H1 (cell line): ENCODE measurements around the gene NREP. TPM values are rescaled to one million over a fixed set of nuclear protein-coding genes. Genes with fewer than 3 reads are reported as not detected.
A peak's percentile ranks its signal among the peaks of the same experiment; 100 is the strongest.

Source experiments
- ASH2L ChIP-seq: fragments of 200-600, 300-600 bp; sonication (generic); IDR thresholded peaks from one replicate; pipeline ENCODE4 v1.7.1; 2017; ENCODE audit warnings: low read length
- ATF3 ChIP-seq: IDR thresholded peaks from 2 replicates; pipeline ENCODE4 v1.6.1; 2011; ENCODE audit warnings: low read depth, mild to moderate bottlenecking, low read length; ENCODE audit not compliant: insufficient read depth
- BACH1 ChIP-seq: IDR thresholded peaks from 2 replicates; pipeline ENCODE4 v1.6.1; 2012; ENCODE audit warnings: low read length, improper control_type of control experiment
- BCL11A ChIP-seq, 2 experiments: IDR thresholded peaks; one replicate each; pipeline ENCODE4 v1.6.1; 2011; ENCODE audit warnings: low read depth in 2 of 2, low read length in 2 of 2, mild to moderate bottlenecking in 2 of 2
- BRCA1 ChIP-seq: IDR thresholded peaks from 2 replicates; pipeline ENCODE4 v1.6.1; 2012; ENCODE audit warnings: low read depth, low read length, improper control_type of control experiment
- CTBP2 ChIP-seq: IDR thresholded peaks from 2 replicates; pipeline ENCODE4 v1.7.0; 2011; ENCODE audit warnings: borderline replicate concordance, mild to moderate bottlenecking, moderate library complexity, mixed read lengths, low read length; ENCODE audit not compliant: insufficient read depth, insufficient read length
- E2F6 ChIP-seq: IDR thresholded peaks from 2 replicates; pipeline ENCODE4 v1.6.1; 2012; ENCODE audit warnings: inconsistent platforms
- EGR1 ChIP-seq: IDR thresholded peaks from 2 replicates; pipeline ENCODE4 v1.6.1; 2011; ENCODE audit warnings: low read depth, low read length, borderline replicate concordance
- GTF2F1 ChIP-seq: IDR thresholded peaks from 2 replicates; pipeline ENCODE4 v1.6.1; 2012; ENCODE audit warnings: low read depth, low read length, improper control_type of control experiment, borderline replicate concordance
- JUN ChIP-seq: IDR thresholded peaks from 2 replicates; pipeline ENCODE4 v1.6.1; 2011; ENCODE audit warnings: low read depth, mild to moderate bottlenecking, improper control_type of control experiment, low read length
- JUND ChIP-seq: IDR thresholded peaks from 2 replicates; pipeline ENCODE4 v1.6.1; 2011; ENCODE audit warnings: mild to moderate bottlenecking, improper control_type of control experiment, low read length
- KDM5A ChIP-seq: fragments of 200-600 bp; IDR thresholded peaks from 2 replicates; pipeline ENCODE4 v1.7.1; 2012; ENCODE audit warnings: mild to moderate bottlenecking, low read length, inconsistent platforms, mixed read lengths
- MAX ChIP-seq: IDR thresholded peaks from 2 replicates; pipeline ENCODE4 v1.6.1; 2012; ENCODE audit warnings: inconsistent platforms
- NRF1 ChIP-seq: IDR thresholded peaks from 2 replicates; pipeline ENCODE4 v1.6.1; 2011; ENCODE audit warnings: mild to moderate bottlenecking, low read depth, low read length, improper control_type of control experiment
- POLR2AphosphoS5 ChIP-seq: IDR thresholded peaks from 2 replicates; pipeline ENCODE4 v1.6.1; 2011; ENCODE audit warnings: low read depth, low read length
- RBBP5 ChIP-seq: IDR thresholded peaks from 2 replicates; pipeline ENCODE4 v1.7.1; 2012; ENCODE audit warnings: low read depth, mild to moderate bottlenecking, inconsistent platforms, low read length, moderate library complexity, borderline replicate concordance
- RXRA ChIP-seq: IDR thresholded peaks from 2 replicates; pipeline ENCODE4 v1.6.1; 2011; ENCODE audit warnings: low read depth, mild to moderate bottlenecking, low read length, moderate library complexity; ENCODE audit not compliant: insufficient read depth
- SP1 ChIP-seq: IDR thresholded peaks from 2 replicates; pipeline ENCODE4 v1.6.1; 2011; ENCODE audit warnings: low read depth, low read length
- SP2 ChIP-seq: IDR thresholded peaks from 2 replicates; pipeline ENCODE4 v1.6.1; 2012; ENCODE audit warnings: mild to moderate bottlenecking, low read length, inconsistent platforms
- SP4 ChIP-seq: IDR thresholded peaks from 2 replicates; pipeline ENCODE4 v1.6.1; 2012; ENCODE audit warnings: low read length, inconsistent platforms
- SRF ChIP-seq: IDR thresholded peaks from 2 replicates; pipeline ENCODE4 v1.6.1; 2011; ENCODE audit warnings: mild to moderate bottlenecking, low read depth, low read length, moderate library complexity
- TBP ChIP-seq: IDR thresholded peaks from 2 replicates; pipeline ENCODE4 v1.6.1; 2011; ENCODE audit warnings: low read depth, low read length, improper control_type of control experiment
- TCF12 ChIP-seq: IDR thresholded peaks from 2 replicates; pipeline ENCODE4 v1.6.1; 2011; ENCODE audit warnings: low read depth, mild to moderate bottlenecking, low read length
- TEAD4 ChIP-seq: IDR thresholded peaks from 2 replicates; pipeline ENCODE4 v1.6.1; 2012; ENCODE audit warnings: low read depth, low read length, inconsistent platforms, mixed read lengths
- YY1 ChIP-seq: IDR thresholded peaks from 2 replicates; pipeline ENCODE4 v1.6.1; 2011; ENCODE audit warnings: low read depth, mild to moderate bottlenecking, low read length
- polyA plus RNA-seq, 7 experiments: library from polyadenylated mRNA; depleted of rRNA in 3 of 7; stranded (reverse) in 5 of 7; unstranded in 2 of 7; fragments of >200 nt in 5 of 7; fragments of 200-250 nt in 2 of 7; gene quantifications; 1 replicate in 5 of 7; 2 replicates in 1 of 7; 4 replicates in 1 of 7; pipeline versions ENCODE4 v1.2.1 to v1.2.3, GENCODE V29; 2011 to 2013; ENCODE audit warnings: missing spikeins in 2 of 7, mixed read lengths in 2 of 7
- total RNA-seq: library from RNA; stranded (reverse); fragmentation: NEBNext Ultra II Directional; extraction: Animal tissue kit (Norgen Biotek cat#: 25700); gene quantifications from 2 replicates; pipeline ENCODE4 v1.2.1, GENCODE V29; 2021

Gene NREP
- total and polyA plus RNA-seq, 2 of the 8 experiments (the other 6 are each of a cell fraction or from before 2014, with no cell fraction given): 254 to 301 TPM

GRCh38 chr5:111772456-111773122 lies 15.6 kb upstream of the NREP start (continued):
- TF ChIP-seq NRF1 (no peak), TBP (no peak), RXRA (no peak), SP1 (no peak), BCL11A (IDR thresholded peaks at IDR 0.05; ENCODE audit: low read depth in 2 of 2, low read length in 2 of 2) (no peak), YY1 (peak; percentile 52; the same call in 1 of the 2 replicates), POLR2AphosphoS5 (no peak), RBBP5 (no peak), SP2 (no peak), JUN (no peak), SRF (no peak), BRCA1 (no peak), TEAD4 (no peak), E2F6 (0 out of 2 replicates have a peak, but pooled peaks have one; percentile 36), CTBP2 (no peak), TCF12 (0 out of 2 replicates have a peak, but pooled peaks have one; percentile 51), SP4 (no peak), BACH1 (peak; percentile 41; the same call in 1 of the 2 replicates), ATF3 (no peak), JUND (no peak), MAX (peak; percentile 46; the same call in 1 of the 2 replicates), ASH2L (no peak), GTF2F1 (no peak), EGR1 (no peak), KDM5A (no peak)
